Measurements from ENCODE around the gene CMC4.

GRCh38 chrX:155112171-155112570, 41.2 kb upstream of the CMC4 start:
- TF ChIP-seq EZH2 (IDR thresholded peaks at IDR 0.05; ENCODE audit: low read length, unreplicated experiment) (no peak), CTCF (conservative IDR thresholded peaks at IDR 0.05; ENCODE audit: low read depth, low read length) (no peak), EZH2phosphoT487 (IDR thresholded peaks at IDR 0.05; ENCODE audit: borderline replicate concordance, low read length) (no peak)
